NCI-H2029 treated with DMSO at 0.1 percent for 48 hours (cell line): Measurements from ENCODE around the gene AHRR.

Source experiments
- DNase-seq: peaks from one replicate; lab custom pipeline; 2025; lab: John Stamatoyannopoulos, UW

Gene AHRR

GRCh38 chr5:416636-416960 lies 95.1 kb downstream of the AHRR start:
- no peak for DNase-seq

DNA sequence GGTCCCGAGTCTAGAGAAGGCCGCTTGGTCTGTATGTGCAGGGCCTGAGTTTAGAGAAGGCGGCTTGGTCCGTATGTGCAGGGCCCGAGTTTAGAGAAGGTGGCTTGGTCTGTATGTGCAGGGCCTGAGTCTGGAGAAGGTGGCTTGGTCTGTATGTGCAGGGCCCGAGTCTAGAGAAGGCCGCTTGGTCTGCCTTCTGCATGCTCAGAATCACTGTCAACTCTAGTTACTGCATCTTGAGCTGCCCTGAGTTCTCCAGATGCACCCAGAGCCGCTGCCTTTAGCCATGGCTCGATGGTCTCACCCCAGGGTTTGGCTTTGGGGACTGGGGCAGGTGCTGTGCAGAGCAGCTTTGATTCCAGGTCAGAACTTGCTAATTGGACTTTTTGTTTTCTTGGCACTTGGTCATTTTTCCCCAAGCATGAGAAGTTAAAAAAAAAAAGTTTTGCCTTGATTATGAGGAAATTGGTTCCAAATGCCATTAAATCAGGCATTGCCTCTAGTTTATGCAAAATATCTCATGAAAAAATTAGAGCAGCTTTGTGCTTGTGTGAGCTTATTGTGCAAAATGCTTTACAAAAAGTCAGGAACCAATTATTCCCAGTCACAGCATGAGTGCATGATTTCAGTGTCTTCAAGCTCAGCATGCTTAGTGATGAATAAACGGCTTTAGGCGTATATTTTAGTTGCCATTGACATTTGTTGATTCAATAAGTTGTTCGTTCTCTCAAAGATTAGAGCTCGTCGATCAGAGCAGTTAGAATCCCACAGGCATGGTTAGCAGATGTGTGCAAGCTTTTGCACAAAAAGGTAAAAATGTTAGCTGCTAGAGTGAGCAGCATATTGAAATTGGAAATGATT lies 96.0 kb downstream of the AHRR start:
- no peak for DNase-seq

DNA sequence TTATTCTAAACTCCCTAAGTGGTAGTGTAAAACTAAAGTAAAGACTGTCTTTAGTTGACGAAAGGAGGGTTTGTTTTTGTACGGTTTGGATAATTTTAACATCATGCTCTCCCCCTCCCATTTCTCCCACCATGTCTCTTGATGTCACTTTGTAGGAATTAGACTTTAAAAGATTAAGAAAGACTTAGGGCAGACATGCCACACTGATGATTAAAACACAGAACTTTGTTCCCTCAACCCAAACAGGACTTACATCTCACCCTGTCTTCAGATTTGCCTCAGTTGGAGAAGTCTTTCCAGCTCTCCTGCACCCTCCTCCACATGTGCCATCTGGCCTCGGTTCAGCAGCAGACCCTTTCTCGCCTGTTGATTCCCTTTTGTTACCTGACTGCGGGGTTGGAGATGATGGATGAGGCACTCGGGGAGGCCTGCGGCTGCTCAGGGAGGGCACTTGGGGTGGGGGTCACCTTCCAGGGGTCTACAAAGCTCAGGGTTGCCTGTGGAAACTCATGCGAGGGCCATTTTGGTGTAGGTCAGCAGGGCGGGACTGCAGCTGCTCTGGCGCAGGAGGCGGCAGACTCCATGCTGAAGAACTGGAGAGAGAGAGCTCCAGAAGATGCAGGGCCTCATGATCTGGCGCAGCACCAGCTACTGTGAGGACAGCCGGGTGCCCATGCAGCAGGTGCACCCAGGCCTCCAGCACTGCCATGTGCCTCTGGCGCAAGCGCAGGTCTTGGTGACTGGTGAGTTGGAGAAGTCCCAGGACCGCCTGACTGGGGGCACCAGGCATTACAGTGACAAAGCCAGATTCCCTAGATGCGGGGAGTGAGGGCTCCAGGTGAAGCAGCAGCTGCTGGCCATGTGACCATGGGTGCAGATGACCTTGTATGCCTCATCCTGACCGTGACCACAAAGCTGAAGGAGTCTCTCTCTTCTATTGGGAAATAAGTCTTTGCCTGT lies 96.9 kb downstream of the AHRR start:
- DNase-seq, result no peak

GRCh38 chr5:419970-420369 lies 98.5 kb downstream of the AHRR start:
- no peak for DNase-seq

DNA sequence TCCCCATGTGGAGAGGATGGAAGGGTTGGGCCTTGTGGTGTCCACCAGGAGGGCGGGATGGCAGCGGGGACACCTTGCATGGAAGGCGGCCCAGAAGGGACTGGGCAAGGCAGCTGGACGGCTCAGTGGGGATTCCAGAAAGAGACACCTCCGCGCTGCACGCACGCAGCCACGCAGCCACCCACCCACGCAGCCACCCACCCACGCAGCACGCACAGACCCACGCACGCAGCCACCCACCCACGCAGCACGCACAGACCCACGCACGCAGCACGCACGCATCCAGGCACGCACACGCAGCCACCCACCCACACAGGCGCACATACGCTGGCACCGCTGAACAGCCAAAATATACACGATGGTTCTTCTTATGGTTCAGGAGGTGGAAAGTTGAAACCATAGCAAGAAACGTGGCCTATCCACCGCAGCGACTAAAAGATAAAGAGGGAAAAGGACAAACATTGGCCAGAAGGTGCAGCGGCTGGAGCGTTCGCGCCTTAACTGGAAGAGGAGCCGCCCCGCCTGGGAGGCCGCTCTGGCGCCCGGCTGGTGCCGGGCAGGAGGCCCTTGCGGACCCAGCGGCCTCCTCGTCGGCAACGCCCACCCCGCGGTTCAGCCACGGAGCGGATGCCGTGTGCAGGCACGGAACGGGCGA lies 99.2 kb downstream of the AHRR start:
- no peak for DNase-seq

DNA sequence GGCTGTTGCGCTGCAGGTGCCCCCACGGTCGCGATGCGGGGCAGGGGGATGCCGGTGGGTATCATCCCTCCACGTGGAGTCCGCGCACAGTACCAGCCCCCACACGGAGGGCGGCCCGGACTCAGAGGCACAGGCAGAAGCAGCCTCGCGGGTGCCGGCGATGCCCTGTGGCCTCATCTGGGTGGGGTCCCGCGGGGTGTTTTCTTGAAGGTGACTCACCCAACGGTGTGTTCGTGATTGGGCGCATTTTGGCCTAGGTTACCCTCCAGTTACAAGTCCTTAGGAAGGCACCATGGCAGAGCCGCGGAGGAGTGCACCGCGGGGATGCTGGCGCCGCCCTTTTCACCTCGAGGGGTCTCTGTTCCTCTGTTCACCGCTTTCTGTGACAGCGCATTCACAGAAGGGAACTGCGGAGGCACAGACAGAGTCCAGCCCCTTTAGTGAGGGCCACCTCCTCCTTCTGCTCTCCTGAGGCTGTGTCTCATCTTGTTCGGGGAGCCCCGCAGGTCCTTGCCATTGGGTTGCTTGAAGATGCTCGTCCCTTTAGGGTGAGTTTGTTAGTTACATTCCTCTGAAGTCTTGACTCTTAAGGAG lies 99.9 kb downstream of the AHRR start:
- no peak for DNase-seq

DNA sequence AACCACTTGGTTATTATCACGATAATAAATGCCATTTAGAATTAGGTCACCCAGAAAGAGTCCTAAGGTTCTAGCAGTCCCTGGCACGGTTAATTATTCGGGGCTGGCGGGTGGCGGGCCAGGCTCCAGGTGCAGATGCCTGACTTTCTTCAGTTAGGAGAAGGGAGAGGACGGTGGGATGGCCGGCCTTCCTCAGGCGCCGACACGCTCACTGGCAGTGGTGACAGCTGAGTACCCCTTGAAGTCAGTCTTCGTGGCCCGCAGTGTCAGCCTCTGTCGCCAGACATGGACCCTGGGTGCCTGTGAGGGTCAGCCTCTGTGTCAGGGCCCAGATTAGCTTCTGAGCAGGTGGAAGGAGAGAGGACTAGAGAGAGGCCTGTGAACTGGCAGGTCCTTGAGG lies 100.4 kb downstream of the AHRR start:
- DNase-seq, result no peak

DNA sequence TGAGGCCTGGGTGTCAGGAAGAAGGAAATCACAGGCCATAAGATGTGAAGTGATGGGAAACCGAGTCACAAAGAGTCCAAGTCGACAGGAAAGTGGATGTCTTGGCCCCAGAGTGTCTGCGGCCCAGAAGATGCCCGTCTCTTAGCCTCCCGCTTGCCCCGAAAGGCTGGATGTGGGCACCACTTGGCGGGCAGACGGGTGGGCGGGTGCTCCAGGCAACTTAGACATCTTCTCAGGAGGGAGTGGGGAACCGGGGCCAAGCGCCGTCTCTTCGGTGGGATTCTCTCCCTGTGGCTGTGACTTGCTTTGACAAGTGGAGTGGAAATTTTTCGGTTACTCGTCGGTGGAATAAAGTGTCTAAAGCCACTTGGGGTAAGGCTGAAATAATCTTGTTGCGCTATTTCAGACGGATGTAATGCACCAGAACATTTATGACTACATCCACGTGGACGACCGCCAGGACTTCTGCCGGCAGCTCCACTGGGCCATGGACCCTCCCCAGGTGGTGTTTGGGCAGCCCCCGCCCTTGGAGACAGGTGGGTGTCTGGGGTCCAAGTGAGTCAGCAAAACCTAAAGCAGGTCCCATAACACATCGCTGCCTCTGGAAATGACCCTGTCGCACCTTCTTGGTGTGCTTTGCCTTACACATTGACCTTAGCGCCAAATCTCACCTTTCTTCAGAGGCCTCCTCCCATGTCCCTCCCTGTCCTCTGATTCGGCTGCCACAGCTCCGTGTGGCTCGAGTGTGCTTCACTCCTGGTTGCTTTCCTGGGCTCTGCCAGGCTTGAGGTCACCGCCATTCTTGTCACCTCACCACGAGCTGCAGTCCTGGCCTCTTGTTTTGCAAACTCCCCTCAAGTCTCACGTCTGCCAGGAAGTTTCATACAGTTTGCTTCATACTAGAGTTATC lies 101.1 kb downstream of the AHRR start:
- no peak for DNase-seq

- no peak for DNase-seq
These were observed 101.7 kb downstream of the AHRR start for GRCh38 chr5:423233-423565.

DNA sequence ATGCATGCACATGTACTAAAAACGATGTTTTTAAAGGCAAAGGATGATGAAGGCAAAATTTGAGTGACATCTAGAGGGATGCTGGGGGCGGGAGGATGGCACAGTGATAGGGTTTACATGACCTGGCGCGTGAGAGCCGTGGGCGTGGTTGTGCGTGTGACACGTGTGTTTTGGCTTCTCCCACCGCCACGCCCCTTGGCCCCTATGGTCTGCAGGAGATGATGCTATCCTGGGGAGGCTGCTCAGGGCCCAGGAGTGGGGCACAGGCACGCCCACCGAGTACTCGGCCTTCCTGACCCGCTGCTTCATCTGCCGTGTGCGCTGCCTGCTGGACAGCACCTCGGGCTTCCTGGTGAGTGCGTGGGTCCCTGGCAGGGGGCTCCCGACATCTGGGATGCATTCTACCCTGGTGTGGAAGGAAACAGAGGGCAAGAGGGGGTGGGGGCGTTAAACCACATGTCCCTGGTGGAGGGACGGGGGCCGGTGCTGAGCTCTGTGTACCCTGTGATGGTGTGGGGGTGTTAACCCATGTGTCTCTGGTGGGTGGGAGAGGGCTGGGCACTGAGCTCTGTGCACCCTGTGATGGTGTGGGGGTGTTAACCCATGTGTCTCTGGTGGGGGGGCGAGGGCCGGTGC lies 102.2 kb downstream of the AHRR start:
- DNase-seq, result no peak

GRCh38 chr5:424301-425110 lies 103.0 kb downstream of the AHRR start:
- no peak for DNase-seq

GRCh38 chr5:425714-426113 lies 104.2 kb downstream of the AHRR start:
- DNase-seq, result no peak

- no peak for DNase-seq
These were observed 105.0 kb downstream of the AHRR start for GRCh38 chr5:426392-426976.

DNA sequence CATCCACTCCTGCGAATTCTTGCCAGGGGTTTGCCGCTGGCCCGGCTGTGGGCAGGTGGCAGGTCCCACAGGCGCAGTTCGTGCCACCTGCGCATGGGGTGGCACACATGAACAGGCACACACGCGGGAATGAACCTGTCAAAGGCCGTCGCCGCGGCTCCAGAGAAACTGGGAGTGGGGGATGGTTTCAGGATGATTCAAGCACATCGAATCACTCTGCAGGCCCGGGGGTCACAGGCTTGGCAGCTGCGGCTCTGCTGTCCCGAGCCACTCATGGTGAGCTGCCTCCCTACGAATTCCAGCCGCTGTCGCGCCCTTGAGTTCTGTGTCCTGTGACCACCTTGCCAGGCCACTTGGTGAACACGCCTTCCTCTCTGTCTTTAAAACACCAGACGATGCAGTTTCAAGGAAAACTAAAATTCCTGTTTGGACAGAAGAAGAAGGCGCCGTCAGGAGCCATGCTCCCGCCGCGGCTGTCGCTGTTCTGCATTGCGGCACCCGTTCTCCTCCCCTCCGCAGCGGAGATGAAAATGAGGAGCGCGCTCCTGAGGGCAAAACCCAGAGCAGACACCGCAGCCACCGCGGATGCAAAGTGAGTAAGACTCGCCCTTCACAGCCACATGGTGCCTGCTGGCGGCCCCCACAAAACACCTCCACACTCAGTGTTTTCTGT lies 106.0 kb downstream of the AHRR start:
- DNase-seq, result no peak

- DNase-seq, result no peak
These were observed 106.7 kb downstream of the AHRR start for GRCh38 chr5:428219-428618.

GRCh38 chr5:428754-429452 lies 107.4 kb downstream of the AHRR start:
- no peak for DNase-seq

DNA sequence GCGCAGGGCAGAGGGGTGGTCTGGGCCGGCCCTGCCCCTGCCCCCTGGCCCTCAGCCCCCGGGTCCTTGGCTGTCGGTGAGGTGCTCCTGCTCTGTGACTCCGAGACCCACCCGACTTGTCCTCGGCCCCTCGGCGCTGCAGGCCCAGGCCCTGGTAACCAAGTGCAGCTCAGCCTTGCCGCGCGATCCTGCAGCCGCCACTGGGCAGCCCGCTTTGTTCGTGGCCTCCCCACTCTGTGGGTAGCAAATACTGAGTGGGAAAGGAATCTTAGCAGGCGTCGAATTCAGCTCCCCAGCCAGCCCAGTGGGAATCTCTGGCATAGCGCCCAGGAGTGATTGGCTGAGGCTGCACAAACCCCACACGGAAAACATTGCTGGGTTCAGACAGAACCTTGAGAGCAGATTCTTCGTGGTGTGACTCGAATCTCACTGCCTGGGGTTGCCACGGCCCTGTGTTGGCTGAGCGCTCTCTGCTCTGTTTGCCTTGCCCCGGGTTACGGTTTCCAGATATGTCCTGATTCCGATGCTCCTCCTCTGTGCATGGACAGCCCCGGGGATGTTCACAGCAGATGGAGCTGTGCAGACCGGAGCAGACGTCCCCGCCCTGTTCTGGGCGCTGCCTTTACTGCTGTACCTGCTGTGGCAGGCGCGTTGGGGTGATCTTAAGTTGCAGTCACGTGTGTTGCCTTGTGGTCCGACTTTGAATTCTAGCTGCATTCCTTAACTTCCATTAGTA lies 108.1 kb downstream of the AHRR start:
- DNase-seq, result no peak
